ENCODE measurements around the gene WNT11.
"Not testable (repeated sequence)": the region's sequence is repeated elsewhere in the genome, so short reads cannot be mapped to it uniquely, and the experiment has no call there.

Gene WNT11

DNA sequence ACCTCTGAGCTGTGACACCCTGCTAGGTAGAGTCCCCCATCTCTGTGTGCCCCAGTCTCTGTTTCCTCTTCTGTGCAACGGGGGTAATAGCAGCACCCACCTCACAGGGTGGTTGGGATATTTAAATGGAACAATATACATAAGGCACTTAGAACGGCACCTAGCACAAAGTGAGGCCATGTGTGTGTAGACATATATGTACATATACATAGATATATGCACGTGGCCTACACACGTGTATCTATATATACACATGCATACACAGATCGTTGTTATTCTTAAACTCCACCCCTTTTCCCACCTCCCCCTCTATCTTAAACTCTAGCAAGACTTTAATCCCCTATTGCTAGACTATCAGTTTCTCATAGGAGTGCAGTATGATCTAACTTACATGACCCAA lies 2.4 kb downstream of the WNT11 start:
- in situ Hi-C loops (cut with MboI; ENCODE audit: low sequenced_read_pairs) = loop anchor here (5.0 kb wide), 1 partner anchor 113 kb away; no protein-coding TSS in a partner anchor

DNA sequence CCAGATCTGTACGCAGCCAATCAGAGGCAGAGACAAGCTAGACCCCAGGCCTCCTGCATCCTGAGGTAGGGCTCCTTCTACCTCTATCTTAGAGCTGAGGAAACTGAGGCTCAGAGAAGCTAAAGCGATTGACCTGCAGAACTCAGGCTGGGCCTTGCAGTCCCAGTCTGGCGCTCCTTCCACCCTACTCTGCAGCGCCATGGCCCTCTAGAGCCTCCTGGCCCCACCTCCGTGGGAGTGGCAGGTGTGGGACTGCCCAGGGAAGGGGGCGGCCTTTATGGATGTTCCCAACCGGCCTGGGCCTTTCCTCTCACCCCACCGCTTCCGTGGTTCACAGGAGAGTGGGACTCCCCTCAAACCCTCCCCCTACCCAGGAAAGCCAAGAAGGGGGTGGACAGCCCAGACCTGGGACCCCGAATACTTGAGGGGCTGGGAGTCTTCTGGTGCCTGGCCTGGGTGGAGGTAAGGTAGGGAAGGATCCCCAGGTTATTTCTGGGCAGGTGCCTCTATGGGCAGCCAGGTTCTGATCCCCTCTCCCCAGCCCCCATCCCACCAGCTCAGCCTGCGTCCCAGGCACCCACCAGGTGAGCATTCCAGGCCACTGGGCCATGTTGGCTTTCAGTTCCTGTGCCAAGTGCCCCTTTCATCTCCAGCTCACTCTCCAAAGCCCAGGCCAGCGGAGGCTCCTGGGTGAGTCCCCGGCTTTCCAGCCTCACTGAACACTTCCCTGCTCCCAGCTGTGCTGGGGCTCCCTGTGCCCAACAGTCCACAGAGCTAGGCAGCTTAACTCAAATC lies 3.0 kb downstream of the WNT11 start:
- in situ Hi-C loops (cut with MboI; ENCODE audit: low sequenced_read_pairs) = loop anchor here (5.0 kb wide), 1 partner anchor 114 kb away; no protein-coding TSS in a partner anchor

DNA sequence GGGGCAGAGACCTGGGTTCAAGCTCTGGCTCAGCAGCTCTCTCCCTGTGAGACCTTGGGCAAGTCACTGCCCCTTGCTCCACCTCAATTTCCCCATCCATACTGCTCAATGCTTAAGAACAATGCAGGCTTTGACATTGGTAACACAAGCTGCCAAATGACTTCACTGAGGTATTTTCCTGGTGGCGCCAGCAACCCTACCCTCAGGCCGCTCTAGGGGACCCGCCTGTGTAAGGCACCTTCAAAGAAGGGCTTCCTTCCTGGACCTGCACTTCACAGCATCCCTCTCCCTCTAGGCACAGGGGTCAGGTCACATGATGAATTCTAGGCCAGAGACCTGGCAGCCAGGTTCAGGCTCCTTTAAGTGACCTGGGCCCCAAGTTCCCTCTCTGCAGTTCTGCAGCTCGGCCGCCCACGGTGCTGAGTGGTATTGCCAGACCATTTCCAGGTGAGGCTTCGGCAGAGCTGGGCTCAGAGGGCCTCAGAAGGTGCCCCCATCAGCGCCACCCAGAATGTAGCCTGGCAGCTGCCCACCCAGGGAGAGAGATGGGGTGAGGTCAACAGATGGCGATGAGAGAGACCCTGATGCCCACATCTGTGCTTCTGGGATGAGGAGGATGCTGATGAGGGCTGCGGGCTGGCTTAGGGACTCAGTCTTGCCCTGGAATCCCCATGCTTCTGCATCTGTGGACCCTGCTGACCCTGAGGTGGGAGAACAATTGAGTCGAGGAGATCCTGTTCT lies 4.5 kb downstream of the WNT11 start:
- in situ Hi-C loops (cut with MboI; ENCODE audit: low sequenced_read_pairs) = loop anchor here (5.0 kb wide), 1 partner anchor 115 kb away; no protein-coding TSS in a partner anchor

DNA sequence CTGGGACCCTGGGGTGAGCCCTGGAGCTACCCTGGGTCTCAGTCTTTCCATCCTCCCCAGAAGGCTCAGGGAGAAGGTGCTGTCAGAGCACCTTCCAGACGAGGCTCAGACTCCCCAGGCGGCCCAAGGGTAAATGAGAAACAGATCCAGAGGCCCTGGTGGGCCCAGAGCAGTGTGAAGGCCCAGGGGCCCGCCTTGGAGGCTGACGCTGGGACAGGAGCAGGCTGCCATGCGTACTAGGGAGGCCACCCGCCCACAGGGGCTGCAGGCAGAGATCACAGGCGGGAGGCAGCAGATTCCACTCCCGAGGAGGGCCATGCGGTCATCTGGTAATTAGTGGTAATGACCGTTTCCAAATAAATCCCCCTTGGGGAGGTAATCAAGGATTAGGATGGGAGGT lies 5.2 kb downstream of the WNT11 start:
- in situ Hi-C loops (cut with MboI; ENCODE audit: low sequenced_read_pairs) = loop anchor here (5.0 kb wide), 1 partner anchor 116 kb away; no protein-coding TSS in a partner anchor

DNA sequence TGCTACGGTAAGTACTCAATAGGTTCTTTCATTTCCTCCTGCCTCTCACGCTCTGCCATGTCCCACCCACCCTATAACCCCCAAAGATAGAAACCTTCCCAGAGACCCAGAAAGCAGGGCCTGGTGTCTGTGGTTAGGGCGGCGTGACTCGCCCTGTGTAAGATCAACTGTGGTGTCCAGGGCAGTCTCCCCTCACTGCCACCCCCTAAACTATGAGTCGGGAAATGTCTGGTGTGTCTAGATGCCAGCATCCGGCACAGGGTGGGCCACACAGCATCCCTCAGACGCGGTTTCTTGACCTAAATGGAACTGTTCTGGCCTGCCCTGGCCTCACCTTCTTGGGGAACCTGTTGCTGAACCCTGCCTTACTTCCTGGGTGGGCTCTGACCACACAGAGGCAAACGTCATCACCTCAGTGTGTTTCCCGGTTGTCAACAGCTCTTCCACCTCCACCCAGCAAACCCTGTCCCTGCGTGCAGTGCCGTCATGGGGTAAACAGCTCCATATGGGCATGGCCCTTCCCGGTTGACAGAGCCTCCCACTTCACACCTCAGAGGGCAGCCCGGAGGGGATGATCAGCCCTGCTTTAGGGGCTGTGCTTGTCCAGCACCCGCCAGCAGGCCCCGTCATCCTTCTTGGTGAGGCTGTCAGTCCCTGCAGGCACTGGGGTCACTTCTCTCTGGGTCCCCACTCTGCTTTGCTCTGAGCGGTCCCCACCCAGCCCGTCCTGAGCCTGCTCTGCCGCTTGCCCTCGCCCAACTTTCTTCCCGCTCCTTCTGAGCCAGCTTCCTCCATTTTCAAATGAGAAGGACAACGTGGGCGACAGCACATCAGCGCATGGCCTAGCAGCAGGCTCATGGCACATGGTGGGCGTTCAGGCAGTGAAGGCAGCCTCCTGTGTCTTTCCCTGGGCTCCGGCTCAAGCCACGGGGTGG lies 6.0 kb downstream of the WNT11 start:
- in situ Hi-C loops (cut with MboI; ENCODE audit: low sequenced_read_pairs) = loop anchor here (5.0 kb wide), 1 partner anchor 117 kb away; no protein-coding TSS in a partner anchor

DNA sequence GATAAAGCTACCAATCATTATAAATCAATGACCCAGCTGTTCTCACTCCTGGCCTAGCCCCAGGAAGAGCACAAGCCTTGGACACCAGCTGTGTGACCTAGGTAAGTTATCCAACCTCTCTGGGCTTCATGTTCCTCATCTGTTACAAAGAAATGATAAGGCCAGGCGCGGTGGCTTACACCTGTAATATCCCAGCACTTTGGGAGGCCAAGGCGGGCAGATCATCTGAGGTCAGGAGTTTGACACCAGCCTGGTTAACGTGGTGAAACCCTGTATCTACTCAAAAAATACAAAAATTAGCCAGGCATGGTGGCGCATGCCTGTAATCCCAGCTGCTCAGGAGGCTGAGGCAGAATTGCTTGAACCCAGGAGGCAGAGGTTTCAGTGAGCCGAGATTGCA lies 7.6 kb downstream of the WNT11 start:
- in situ Hi-C loops (cut with MboI; ENCODE audit: low sequenced_read_pairs) = not testable (repeated sequence)

DNA sequence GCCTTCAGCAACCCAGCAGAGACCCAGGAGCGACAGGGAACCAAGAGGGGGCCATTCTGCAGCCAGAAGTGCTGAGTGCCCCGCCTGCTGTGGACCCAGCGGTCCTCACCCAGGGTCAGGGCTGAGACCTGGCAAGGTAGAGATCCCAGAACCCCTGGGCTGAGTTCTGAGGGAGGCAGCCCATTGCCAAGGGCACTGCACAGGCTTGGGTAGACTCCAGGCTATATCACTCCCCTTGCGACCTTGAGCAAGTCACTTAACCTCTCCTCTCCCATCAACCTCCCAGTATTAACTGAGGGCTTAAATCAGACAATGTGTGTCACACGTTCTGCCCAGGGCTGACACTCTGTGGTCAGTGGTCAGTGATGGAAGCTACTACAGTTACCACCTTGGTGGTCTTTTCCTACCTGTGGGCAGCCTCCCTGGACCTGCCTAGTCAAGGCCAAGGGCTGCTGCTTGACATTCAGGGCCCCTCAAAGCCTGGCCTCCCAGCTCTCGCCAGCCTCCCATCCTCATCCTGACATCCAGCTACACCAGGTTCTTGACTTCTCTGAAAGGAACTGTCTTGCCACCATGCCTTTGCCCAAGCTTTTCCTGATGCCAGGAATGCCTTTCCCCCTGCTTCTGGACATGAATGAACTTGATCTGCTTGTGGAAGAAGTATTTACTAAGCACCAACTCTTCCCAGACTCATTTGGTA lies 8.2 kb downstream of the WNT11 start:
- in situ Hi-C loops (cut with MboI; ENCODE audit: low sequenced_read_pairs) = no loop called here

DNA sequence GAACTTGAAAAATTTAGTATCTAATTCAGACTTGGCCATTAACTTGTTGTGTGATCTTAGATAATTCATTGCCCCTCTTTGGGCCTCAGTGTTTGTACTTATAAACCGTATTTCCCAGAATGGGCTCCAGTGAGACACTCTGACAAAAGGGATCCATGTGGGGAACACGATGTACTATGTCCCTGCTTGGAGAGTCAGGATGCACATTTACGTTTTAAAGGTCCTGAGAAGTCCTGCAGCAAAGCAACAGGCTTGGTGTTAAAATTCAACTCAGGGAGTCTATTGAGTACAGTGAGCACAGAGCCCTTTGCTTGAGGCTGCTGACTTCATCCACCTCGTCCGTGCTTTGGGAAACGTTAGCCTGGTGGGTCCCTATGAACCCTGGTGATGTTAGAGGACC lies 9.0 kb downstream of the WNT11 start:
- in situ Hi-C loops (cut with MboI; ENCODE audit: low sequenced_read_pairs) = no loop called here

DNA sequence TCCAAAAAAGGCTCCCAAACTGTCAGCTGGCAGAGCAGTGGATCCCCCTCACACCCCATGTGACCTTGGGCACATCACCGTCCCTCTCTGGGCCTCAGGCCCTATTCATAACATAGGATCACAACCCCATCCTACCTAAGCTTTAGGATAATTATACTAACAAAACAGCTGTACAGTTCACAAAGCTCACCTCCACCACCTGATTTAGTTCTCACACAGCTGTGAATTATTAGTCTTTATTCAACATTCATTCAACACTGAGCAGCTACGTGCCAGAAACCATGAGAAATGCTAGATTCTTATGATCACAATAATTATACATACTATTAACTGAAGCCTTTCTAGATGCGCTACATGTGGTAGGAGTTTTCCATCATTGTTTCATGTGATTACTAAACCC lies 9.5 kb downstream of the WNT11 start:
- in situ Hi-C loops (cut with MboI; ENCODE audit: low sequenced_read_pairs) = no loop called here

DNA sequence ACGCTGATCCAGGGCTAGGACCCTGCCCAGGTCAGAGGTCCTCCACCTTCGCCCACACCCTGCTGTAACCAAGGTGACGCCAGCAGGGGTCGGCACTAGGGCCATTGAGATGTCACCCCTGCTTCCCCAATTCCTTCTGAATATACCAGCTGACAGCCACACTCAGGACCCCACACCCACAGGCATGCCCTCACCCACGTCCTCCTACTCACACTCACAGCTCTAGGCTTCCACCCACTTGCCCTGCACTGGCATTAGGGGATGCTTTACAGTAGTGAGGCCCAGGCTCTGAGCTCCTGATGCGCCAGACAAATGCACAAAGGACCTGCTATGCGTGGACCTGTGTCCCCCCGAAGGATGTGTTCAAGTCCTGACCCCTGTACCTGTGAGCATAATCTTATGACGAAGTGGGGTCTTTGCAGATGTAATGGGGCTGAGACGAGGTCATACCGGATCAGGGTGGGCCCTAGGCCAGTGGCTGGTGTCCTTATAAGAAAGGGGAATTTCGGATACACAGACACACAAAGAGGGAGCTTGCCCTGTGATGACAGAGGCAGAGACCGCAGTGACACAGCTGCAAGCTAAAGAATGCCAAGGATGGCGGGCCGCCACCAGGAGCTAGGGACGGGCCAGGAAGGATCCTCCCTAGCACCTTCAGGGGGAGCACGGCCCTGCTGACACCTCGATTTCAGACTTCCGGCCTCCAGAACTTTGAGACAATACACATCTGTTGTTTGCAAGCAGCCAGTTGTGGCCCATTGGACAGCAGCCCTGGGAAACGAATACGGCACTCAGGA lies 11.2 kb downstream of the WNT11 start:
- in situ Hi-C loops (cut with MboI; ENCODE audit: low sequenced_read_pairs) = no loop called here

DNA sequence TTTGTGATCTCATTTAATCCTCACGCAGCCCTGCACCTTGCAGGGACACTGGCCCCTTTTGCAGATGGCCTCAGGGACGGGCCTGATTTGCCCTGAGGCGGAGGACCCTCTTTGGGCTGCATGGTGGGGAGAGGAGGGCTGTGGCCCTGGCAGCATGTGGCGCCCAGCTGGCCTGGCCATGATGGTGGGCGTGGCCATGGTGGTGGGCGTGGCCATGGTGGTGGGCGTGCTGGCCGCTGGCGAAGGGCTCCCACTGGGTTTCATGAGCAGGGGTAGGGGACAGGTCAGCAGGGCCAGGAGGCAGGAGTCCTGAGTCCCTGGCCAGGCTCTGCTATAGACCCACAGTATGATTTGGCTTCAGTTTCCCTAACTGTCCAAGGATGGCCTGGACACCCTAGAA lies 13.1 kb downstream of the WNT11 start:
- in situ Hi-C loops (cut with MboI; ENCODE audit: low sequenced_read_pairs) = no loop called here

DNA sequence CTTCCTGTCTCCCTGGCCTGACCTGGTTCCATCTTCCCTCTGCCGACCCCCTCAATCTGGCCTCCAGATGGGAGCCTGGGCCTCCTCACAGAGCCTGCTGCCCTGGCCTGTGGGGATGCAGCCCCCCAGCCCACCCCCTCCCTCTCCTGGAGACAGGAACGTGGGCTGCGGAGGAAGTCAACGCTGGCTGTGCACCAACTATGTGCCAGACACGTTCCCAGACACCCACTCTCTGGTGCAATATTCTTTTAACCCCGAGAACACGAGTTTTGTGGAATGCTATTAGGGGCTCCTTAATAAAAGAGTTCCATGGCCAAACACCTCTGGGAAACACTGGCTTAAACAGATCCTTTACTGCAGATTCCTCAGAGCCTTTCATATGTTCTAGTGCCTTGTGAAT lies 15.9 kb downstream of the WNT11 start:
- in situ Hi-C loops (cut with MboI; ENCODE audit: low sequenced_read_pairs) = no loop called here

DNA sequence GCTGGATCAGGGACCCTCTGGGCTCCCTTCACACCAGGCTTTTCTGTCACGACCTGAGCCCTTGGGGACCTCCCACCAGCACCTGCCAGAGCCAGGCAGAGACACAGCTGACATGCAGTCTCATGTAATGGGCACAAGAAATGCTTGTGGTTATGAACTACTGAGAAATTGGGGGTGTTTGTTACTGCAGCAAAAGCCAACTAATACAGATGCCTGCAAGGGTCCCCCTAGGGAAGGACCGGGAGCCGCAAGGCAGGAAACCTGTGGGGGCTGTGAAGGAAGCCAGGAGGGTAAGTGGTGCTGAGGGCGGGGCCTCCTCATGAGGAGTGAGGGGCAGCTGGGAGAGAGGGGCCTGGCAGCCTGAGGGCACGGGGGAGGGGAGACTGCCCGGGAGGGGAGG lies 16.6 kb downstream of the WNT11 start:
- in situ Hi-C loops (cut with MboI; ENCODE audit: low sequenced_read_pairs) = no loop called here

DNA sequence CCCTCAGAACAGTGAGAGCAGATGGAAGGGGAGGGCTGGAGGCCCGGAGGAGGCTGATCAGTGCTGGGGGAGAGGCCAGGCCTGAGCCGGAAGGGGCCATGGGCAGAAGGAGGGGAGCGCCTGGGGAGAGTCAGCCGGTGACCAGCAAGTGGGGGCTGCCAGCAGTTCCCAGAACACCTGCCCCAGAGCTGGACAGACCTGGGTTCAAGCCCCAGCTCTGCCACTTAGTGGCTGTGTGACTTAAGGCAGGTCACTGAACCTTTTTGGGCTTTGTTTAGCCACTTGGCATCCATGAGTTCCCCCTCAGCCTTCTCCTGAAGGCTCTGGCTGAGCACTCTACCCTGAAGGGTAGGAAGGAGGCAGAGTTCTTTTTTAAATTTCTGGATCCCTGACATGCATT lies 17.4 kb downstream of the WNT11 start:
- in situ Hi-C loops (cut with MboI; ENCODE audit: low sequenced_read_pairs) = no loop called here

DNA sequence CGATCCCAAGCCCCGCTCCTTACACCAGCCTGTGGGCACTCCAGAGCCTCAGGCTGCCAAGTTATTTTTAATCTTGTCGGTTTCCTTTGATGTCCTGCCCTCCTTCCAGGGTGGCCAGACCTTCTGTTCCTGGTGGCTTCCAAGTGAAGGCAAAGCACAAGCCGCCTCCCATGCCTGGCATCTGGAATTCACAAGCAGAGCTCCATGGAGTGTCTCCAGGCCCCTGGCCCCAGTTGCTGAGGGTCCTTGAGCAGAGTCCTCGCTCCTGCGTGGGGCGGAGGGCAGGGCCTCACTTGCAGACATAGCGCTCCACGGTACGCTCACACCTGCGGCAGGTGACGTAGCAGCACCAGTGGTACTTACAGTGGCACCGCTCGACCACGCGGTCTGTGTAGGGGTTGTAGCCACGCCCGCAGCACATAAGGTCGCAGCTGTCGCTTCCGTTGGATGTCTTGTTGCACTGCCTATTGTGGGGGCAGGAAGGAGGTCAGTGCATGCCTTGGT lies 19.5 kb downstream of the WNT11 start:
- in situ Hi-C loops (cut with MboI; ENCODE audit: low sequenced_read_pairs) = no loop called here

DNA sequence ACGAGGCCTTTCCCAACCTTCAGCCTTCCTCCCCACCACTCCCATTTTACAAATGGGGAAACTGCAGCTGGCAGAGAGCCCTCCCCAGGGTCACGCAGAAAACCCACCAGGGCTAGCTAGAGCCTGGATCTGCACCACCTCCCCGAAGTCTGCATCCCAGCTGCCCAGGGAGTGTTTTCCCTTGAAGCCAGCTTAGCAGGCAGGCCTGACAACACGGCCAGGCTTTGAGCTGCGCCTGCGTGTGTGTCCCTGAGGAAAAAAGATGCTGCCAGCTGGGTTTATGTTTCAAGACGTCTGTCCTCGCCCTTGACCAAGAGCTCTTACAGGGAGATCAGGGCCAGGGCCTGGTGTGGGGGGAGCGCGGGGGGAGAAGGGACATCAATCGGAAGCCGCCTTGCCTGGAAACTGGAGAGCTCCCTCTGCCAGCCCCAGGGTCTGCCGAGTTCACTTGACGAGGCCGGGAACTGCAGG lies 20.3 kb downstream of the WNT11 start:
- in situ Hi-C loops (cut with MboI; ENCODE audit: low sequenced_read_pairs) = no loop called here

DNA sequence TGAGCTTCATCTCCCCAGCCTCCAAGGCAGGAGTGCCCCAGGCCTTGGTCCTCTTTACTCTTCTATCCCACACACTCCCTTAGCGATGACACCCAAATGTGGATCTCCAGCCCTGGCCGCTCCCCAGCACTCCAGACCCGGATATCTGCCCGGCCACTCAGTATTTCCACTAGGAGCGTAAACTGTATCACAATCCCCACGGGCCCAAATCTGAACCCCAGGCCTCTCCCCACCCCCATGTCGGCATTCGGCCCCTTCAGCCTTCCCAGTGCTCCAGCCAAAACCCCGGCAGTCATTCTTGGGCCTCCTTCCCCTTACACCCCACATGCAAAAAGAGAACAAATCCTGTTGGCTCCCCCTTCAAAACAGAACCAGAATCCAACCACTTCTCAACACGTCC lies 20.8 kb downstream of the WNT11 start:
- in situ Hi-C loops (cut with MboI; ENCODE audit: low sequenced_read_pairs) = no loop called here

DNA sequence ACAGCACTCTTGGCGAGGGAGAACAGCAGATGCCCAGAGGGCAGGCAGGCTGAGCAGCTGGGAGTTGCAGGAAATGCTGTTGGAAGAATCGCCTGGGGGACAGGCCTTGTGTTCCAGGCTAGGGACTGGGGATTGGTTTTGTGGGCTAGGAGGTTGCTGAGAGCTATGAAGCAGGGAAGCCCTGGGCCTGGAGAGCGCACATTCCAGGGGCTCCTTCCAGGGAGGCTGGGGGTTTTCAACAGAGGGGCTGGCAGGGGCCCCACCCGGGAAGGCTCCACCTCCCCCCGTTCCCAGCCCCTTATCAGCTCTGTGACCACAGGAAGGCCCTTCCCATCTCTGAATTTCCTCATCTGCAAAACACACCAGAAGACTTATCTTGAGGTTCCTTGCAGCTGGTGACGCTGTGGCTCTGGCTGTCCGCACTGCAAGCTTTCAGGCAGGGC lies 21.7 kb downstream of the WNT11 start:
- in situ Hi-C loops (cut with MboI; ENCODE audit: low sequenced_read_pairs) = no loop called here

DNA sequence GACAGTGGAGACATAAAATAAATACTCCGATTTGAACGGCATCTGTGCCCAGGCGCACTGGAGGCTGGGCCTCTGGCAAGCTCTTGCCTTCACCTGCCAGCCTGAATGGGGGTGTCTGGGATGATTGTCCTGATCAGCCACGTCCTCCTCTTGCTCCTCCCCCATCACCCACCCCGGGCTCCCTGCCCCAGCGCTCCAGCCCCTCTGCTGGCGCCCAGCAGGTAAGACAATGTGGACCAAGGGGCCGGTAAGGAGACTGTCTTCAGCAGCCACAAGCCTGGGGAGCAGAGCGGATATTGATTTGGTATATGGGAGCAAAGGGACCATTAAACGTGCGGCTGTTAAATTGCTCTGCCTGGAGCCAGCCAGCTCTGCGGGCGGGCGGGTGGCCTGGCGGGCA lies 24.9 kb downstream of the WNT11 start:
- in situ Hi-C loops (cut with MboI; ENCODE audit: low sequenced_read_pairs) = no loop called here

Measured in HL-60/S4 (cell line).